ENCODE measurements around the gene INSYN2B.

Gene INSYN2B

GRCh38 chr5:169874621-169875020, 105.7 kb downstream of the INSYN2B start:
- no peak for TF ChIP-seq CTCF (IDR thresholded peaks at IDR 0.05; ENCODE audit: low read depth, low read length)
- DNase-seq (ENCODE audit: extremely low read depth, low read depth), result no peak

GRCh38 chr5:169873642-169874041, 106.7 kb downstream of the INSYN2B start:
- DNase-seq (ENCODE audit: extremely low read depth, low read depth), result no peak
- no peak for TF ChIP-seq CTCF (IDR thresholded peaks at IDR 0.05; ENCODE audit: low read depth, low read length)

- DNase-seq (ENCODE audit: extremely low read depth, low read depth), result no peak
- no peak for TF ChIP-seq CTCF (IDR thresholded peaks at IDR 0.05; ENCODE audit: low read depth, low read length)
Observed at GRCh38 chr5:169871826-169872490, 108.3 kb downstream of the INSYN2B start.

GRCh38 chr5:169870211-169870610, 110.1 kb downstream of the INSYN2B start:
- DNase-seq (ENCODE audit: extremely low read depth, low read depth), result no peak
- TF ChIP-seq CTCF (IDR thresholded peaks at IDR 0.05; ENCODE audit: low read depth, low read length), result no peak

GRCh38 chr5:169869066-169869465, 111.2 kb downstream of the INSYN2B start:
- DNase-seq (ENCODE audit: extremely low read depth, low read depth), result no peak
- TF ChIP-seq CTCF (IDR thresholded peaks at IDR 0.05; ENCODE audit: low read depth, low read length), result no peak

GRCh38 chr5:169867347-169867746, 112.9 kb downstream of the INSYN2B start:
- TF ChIP-seq CTCF (IDR thresholded peaks at IDR 0.05; ENCODE audit: low read depth, low read length), result no peak
- no peak for DNase-seq (ENCODE audit: extremely low read depth, low read depth)

- DNase-seq (ENCODE audit: extremely low read depth, low read depth), result no peak
- TF ChIP-seq CTCF (IDR thresholded peaks at IDR 0.05; ENCODE audit: low read depth, low read length), result no peak
Observed at GRCh38 chr5:169864483-169864882, 115.8 kb downstream of the INSYN2B start.
